Trophoblast cell (in vitro differentiated cells and primary cell): Measurements from ENCODE around the gene FASLG.

ENCODE experiments used
- DNase-seq, 2 donors: peaks; one replicate each; pipeline ENCODE4 v3.0.0-alpha.2; 2016
- H2AFZ ChIP-seq: 2 replicates; pipeline ENCODE4 v1.6.1; 2013; ENCODE audit warnings: low read length, moderate library complexity, mild to moderate bottlenecking; ENCODE audit not compliant: insufficient read depth, poor library complexity
- H2AK5ac ChIP-seq: 2 replicates; pipeline ENCODE4 v1.6.1; 2013; ENCODE audit warnings: mild to moderate bottlenecking, low read length
- H2BK120ac ChIP-seq: 2 replicates; pipeline ENCODE4 v1.6.1; 2013; ENCODE audit warnings: low read length, mild to moderate bottlenecking, moderate library complexity; ENCODE audit not compliant: insufficient read depth, poor library complexity
- H2BK12ac ChIP-seq: 2 replicates; pipeline ENCODE4 v1.6.1; 2013; ENCODE audit warnings: mild to moderate bottlenecking, low read length, moderate library complexity
- H2BK5ac ChIP-seq: 2 replicates; pipeline ENCODE4 v1.6.1; 2013; ENCODE audit warnings: low read length, low read depth, moderate library complexity, mild to moderate bottlenecking; ENCODE audit not compliant: poor library complexity
- H3K14ac ChIP-seq: 2 replicates; pipeline ENCODE4 v1.6.1; 2013; ENCODE audit warnings: mild to moderate bottlenecking, low read length
- H3K18ac ChIP-seq: 2 replicates; pipeline ENCODE4 v1.6.1; 2013; ENCODE audit warnings: mild to moderate bottlenecking, low read length
- H3K23ac ChIP-seq: 2 replicates; pipeline ENCODE4 v1.6.1; 2013; ENCODE audit warnings: low read length
- H3K27ac ChIP-seq: 2 replicates; pipeline ENCODE4 v1.5.1; 2013; ENCODE audit warnings: low read depth, mild to moderate bottlenecking, inconsistent platforms, low read length, moderate library complexity
- H3K27me3 ChIP-seq: 2 replicates; pipeline ENCODE4 v1.6.1; 2013; ENCODE audit warnings: inconsistent platforms, mild to moderate bottlenecking, low read length, moderate library complexity; ENCODE audit not compliant: insufficient read depth
- H3K36me3 ChIP-seq, 2 experiments: 1 replicate in 1 of 2; 2 replicates in 1 of 2; pipeline ENCODE4 v1.6.1; 2013; ENCODE audit warnings: low read length in 2 of 2, mild to moderate bottlenecking in 2 of 2, moderate library complexity in 1 of 2; ENCODE audit not compliant: insufficient read depth in 2 of 2, control insufficient read depth in 1 of 2
- H3K4ac ChIP-seq: 2 replicates; pipeline ENCODE4 v1.6.1; 2013; ENCODE audit warnings: low read depth, mild to moderate bottlenecking, low read length, moderate library complexity
- H3K4me1 ChIP-seq, 2 experiments: 1 replicate in 1 of 2; 2 replicates in 1 of 2; pipeline ENCODE4 v1.6.1; 2013; ENCODE audit warnings: low read length in 2 of 2, mild to moderate bottlenecking in 2 of 2, moderate library complexity in 1 of 2; ENCODE audit not compliant: insufficient read depth in 2 of 2, control insufficient read depth in 1 of 2
- H3K4me2 ChIP-seq: 2 replicates; pipeline ENCODE4 v1.6.1; 2013; ENCODE audit warnings: inconsistent platforms, mild to moderate bottlenecking, low read length, moderate library complexity
- H3K4me3 ChIP-seq: 2 replicates; pipeline ENCODE4 v1.5.1; 2013; ENCODE audit warnings: mild to moderate bottlenecking, low read depth, low read length, inconsistent platforms
- H3K79me1 ChIP-seq: one replicate; pipeline ENCODE4 v1.6.1; 2013; ENCODE audit warnings: low read length
- H3K79me2 ChIP-seq: 2 replicates; pipeline ENCODE4 v1.6.1; 2013; ENCODE audit warnings: low read length, mild to moderate bottlenecking; ENCODE audit not compliant: control insufficient read depth, insufficient read depth, poor library complexity
- H3K9ac ChIP-seq: 2 replicates; pipeline ENCODE4 v1.6.1; 2013; ENCODE audit warnings: mild to moderate bottlenecking, low read length
- H3K9me3 ChIP-seq: 2 replicates; pipeline ENCODE4 v1.6.1; 2013; ENCODE audit warnings: low read depth, mild to moderate bottlenecking, control low read depth, inconsistent platforms, low read length; ENCODE audit not compliant: insufficient read depth
- H4K12ac ChIP-seq: 2 replicates; pipeline ENCODE4 v1.6.1; 2013; ENCODE audit warnings: low read depth, mild to moderate bottlenecking, low read length, moderate library complexity
- H4K8ac ChIP-seq: 2 replicates; pipeline ENCODE4 v1.6.1; 2013; ENCODE audit warnings: low read depth, mild to moderate bottlenecking, low read length, moderate library complexity
- H4K91ac ChIP-seq: one replicate; pipeline ENCODE4 v1.6.1; 2013; ENCODE audit warnings: low read depth, mild to moderate bottlenecking, low read length, moderate library complexity
- WGBS: extraction: QIAGEN DNeasy Blood & Tissue Kit; methylation state at CpG from one replicate; pipeline ENCODE4 v1.1.7; 2013; ENCODE audit warnings: missing lambda C conversion rate; ENCODE audit not compliant: insufficient read length, insufficient coverage; ENCODE audit errors: extremely low coverage; 5-methylcytosine and 5-hydroxymethylcytosine counted together

Gene FASLG

DNA sequence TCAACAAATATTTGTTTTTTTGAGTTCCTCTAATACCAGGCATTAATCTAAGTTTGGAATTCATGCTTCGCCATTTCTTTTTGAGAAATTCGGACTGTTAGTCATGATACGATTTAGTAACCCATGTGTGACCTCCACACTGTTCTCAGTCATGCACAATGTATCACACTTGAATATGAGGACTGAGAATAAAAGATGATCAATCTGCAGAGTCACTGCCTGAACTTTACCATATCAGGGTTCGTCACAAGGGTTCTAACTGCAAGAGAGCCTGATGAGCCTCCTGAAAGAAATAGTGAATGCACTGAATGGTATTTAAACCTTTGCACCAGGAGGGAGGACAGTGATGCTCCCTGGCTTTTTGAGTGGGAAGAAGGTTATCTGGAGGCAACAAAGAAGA, 10.9 kb upstream of the FASLG start:
- Histone ChIP-seq H3K79me2 (no peaks in the 10 kb centered on the region), H3K79me1 (peaks cover 2% of the 10 kb centered on the region), H3K4ac (no peak overlapping the region), H3K4me3 (no peak overlapping the region), H3K23ac (no peak overlapping the region), H4K91ac (no peak overlapping the region), H4K8ac (no peak overlapping the region), H3K4me2 (no peak overlapping the region), H3K14ac (no peak overlapping the region), H3K27ac (no peak overlapping the region), H3K18ac (no peak overlapping the region), H2BK12ac (no peak overlapping the region), H3K9ac (no peak overlapping the region), H2AK5ac (no peak overlapping the region), H2AFZ (no peak overlapping the region), H3K36me3 (no peaks in the 10 kb centered on the region), H2BK120ac (no peak overlapping the region), H3K27me3 (no peaks in the 10 kb centered on the region), H3K9me3 (no peaks in the 10 kb centered on the region), H3K4me1 (peaks cover 5 to 9% of the 10 kb centered on the region in 2 experiments), H2BK5ac (no peak overlapping the region), H4K12ac (no peak overlapping the region)
- peak in 1 of 2 donors; percentile 60 for DNase-seq
- no CpG with 5 or more reads among the region's 4 CpGs for WGBS

DNA sequence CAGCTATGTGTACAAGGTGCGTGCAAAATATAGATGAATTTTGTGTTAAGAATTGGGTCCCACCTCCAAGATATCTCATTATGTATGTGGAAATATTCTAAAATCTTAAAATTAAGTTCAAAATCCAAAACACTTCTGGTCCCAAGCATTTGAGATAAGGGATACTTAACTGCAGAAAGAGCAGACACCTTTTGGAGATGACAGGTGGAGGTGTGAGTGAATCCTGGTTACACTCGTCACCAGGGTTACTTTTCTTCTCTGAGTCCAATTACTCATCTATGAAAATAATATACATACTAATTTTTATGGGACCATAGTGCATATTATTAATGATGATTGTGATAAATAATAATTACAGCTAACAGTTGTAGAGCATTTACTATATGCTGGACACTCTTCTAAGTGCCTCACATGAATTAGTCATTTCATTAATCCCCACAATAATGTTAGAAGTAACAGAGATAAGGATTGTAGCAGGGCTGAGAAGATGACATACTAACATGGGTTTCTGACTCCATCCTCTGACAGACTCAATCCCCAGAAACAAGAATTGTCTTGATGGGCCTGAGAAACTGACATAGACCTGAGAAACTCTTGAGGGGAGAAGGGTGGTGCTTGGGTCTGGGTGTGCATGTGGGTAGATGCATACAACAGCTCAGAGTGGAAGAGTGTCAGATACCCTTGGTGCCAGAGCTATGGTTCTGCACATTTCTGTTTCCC, 8.3 kb upstream of the FASLG start:
- WGBS, result no CpG with 5 or more reads among the region's 2 CpGs
- Histone ChIP-seq H2BK120ac (no peak overlapping the region), H3K9me3 (no peaks in the 10 kb centered on the region), H3K4me3 (no peak overlapping the region), H3K23ac (no peak overlapping the region), H3K79me1 (peaks cover 2% of the 10 kb centered on the region), H3K27ac (no peak overlapping the region), H2AK5ac (no peak overlapping the region), H4K8ac (no peak overlapping the region), H2BK5ac (no peak overlapping the region), H3K4me1 (no peaks in the 10 kb centered on the region), H4K91ac (no peak overlapping the region), H3K79me2 (no peaks in the 10 kb centered on the region), H3K4me2 (no peak overlapping the region), H3K14ac (no peak overlapping the region), H2AFZ (no peak overlapping the region), H4K12ac (no peak overlapping the region), H3K36me3 (no peaks in the 10 kb centered on the region), H3K4ac (no peak overlapping the region), H3K18ac (no peak overlapping the region), H3K9ac (no peak overlapping the region), H3K27me3 (no peaks in the 10 kb centered on the region), H2BK12ac (no peak overlapping the region)
- DNase-seq, result no peak

DNA sequence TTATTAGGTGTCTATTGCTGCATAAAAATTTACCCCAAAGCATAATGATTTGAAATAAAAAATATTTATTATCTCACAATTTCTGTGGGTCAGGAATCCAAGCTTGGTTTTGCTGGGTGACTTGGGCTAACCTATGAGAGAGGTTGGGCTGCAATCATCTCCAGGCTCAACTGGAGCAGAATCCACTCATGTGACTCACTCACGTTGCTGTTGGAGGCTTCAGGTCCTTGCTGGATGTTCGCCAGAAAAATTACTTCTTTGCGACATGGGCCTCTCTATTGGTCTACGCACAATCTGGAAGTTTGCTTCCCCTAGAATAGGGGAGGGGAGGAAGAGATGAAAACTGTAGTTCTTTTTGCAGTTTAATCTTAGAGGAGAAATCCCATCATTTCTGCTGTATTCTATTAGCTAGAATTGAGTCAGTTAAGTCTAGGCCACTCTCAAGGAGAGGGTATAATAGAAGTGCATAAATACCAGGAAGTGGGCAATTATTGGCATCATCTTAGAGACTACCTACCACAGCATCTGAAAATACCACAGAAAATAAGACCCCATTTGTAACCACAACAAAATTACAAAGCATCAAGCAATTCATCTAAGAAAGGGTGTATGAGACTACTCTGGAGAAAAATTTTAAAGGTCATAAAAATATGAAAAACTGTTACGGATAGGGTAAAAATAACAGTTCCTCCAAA, 5.7 kb upstream of the FASLG start:
- Histone ChIP-seq H4K12ac (no peak overlapping the region), H3K79me2 (no peaks in the 10 kb centered on the region), H3K79me1 (peaks cover 2% of the 10 kb centered on the region), H3K23ac (no peak overlapping the region), H2BK12ac (no peak overlapping the region), H2BK120ac (no peak overlapping the region), H2AK5ac (no peak overlapping the region), H3K27me3 (no peaks in the 10 kb centered on the region), H2BK5ac (no peak overlapping the region), H3K4me3 (no peak overlapping the region), H3K9me3 (no peaks in the 10 kb centered on the region), H2AFZ (no peak overlapping the region), H4K8ac (no peak overlapping the region), H3K27ac (no peak overlapping the region), H3K4me1 (no peaks in the 10 kb centered on the region), H4K91ac (no peak overlapping the region), H3K18ac (no peak overlapping the region), H3K9ac (no peak overlapping the region), H3K36me3 (no peaks in the 10 kb centered on the region), H3K4ac (no peak overlapping the region), H3K4me2 (no peak overlapping the region), H3K14ac (no peak overlapping the region)
- WGBS, result no CpG with 5 or more reads among the region's 5 CpGs
- no peak for DNase-seq

DNA sequence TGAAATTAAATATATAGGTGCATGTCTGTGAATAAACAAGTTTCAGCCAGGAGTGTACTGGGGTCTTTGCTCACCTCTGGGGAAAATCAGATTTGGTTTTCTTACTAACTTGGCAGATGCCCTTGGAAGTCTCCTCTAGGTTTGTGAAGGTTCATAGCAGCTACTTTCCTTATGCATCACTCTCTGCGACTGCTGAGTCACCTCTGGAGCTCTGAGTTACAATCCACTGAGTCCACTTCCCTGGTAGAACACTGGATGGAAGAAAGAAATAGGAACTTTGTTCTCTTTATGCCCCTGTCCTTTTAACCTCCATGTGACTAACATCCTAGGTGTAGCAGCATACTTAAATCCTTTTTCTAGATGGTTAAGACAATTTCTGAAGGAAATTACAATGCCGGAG, 4.4 kb upstream of the FASLG start:
- peaks cover 0 to 8% of the 10 kb centered on the region in 2 experiments for H3K4me1 ChIP-seq
- no peak overlapping the region for H3K4ac ChIP-seq
- H3K27ac ChIP-seq, result no peak overlapping the region
- peak in 1 of 2 donors; percentile 38 for DNase-seq
- H2AK5ac ChIP-seq, result no peak overlapping the region
- H2AFZ ChIP-seq, result no peak overlapping the region
- H2BK12ac ChIP-seq, result no peak overlapping the region
- no peak overlapping the region for H3K18ac ChIP-seq
- H3K27me3 ChIP-seq, result no peaks in the 10 kb centered on the region
- no peak overlapping the region for H4K91ac ChIP-seq
- H3K23ac ChIP-seq, result no peak overlapping the region
- no peaks in the 10 kb centered on the region for H3K36me3 ChIP-seq
- no peaks in the 10 kb centered on the region for H3K9me3 ChIP-seq
- peaks cover 6% of the 10 kb centered on the region for H3K79me1 ChIP-seq
- H3K14ac ChIP-seq, result no peak overlapping the region
- no peak overlapping the region for H3K9ac ChIP-seq
- no peak overlapping the region for H2BK120ac ChIP-seq
- WGBS, result no CpG with 5 or more reads among the region's 2 CpGs
- no peak overlapping the region for H2BK5ac ChIP-seq
- H3K4me3 ChIP-seq, result no peak overlapping the region
- no peak overlapping the region for H4K8ac ChIP-seq
- no peak overlapping the region for H3K4me2 ChIP-seq
- H4K12ac ChIP-seq, result no peak overlapping the region
- H3K79me2 ChIP-seq, result no peaks in the 10 kb centered on the region
